Measurements from ENCODE around the gene FGD3.
"Not testable (repeated sequence)": the region's sequence is repeated elsewhere in the genome, so short reads cannot be mapped to it uniquely, and the experiment has no call there.

The FGD3 gene, protein sequence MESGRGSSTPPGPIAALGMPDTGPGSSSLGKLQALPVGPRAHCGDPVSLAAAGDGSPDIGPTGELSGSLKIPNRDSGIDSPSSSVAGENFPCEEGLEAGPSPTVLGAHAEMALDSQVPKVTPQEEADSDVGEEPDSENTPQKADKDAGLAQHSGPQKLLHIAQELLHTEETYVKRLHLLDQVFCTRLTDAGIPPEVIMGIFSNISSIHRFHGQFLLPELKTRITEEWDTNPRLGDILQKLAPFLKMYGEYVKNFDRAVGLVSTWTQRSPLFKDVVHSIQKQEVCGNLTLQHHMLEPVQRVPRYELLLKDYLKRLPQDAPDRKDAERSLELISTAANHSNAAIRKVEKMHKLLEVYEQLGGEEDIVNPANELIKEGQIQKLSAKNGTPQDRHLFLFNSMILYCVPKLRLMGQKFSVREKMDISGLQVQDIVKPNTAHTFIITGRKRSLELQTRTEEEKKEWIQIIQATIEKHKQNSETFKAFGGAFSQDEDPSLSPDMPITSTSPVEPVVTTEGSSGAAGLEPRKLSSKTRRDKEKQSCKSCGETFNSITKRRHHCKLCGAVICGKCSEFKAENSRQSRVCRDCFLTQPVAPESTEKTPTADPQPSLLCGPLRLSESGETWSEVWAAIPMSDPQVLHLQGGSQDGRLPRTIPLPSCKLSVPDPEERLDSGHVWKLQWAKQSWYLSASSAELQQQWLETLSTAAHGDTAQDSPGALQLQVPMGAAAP

DNA sequence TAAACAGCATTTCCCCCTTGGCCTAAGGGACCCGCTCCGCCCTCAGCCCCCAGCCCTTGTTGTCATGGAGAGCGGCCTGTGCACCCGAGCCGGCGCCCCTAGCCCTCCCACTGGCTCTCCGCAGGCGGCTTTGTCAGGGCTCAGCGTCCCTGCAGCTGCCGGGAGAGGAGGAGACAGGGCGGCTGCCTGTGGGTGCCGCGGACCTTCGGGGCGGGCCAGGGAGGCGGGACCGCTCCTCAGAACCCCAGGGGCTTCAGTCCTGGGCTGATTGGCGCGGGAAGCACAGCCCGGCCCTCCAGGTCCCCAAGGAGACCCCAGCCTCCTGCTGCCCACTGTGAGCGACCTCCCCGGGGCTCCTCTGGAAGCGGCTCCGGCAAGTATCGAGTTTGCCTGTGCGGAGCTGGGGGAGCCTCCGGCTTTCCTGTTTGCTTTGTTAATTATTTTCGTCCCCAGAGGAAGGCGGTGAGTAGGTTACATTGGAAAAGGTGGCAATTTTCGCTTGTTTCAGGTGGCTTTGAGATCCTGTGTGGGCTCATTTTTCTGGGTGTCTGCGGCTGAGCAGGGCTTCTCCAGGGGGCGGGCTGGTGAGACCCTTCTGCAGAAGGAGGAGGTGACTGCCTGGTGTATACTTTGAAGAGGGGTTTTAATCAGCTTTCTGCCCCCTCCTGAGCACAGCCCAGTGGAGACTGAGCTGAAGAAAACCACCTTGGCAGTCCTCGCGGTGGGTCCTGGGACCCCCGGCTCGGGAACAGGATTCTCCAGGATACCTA, at the start of gene FGD3:
FGD3 (plus strand) TSS at position 256 of the 770 bp plus-strand sequence. CDS start 28,734 bp downstream, outside the sequence.
- peak; percentile 72 for DNase-seq
- peak within 1 kb of the TSS; percentile 71 for H3K27ac Mint-ChIP-seq
- H3K9me3 Mint-ChIP-seq, result no peaks in the 10 kb centered on the region
- no peaks in the 10 kb centered on the region for H3K36me3 Mint-ChIP-seq (ENCODE audit: low read depth)
- H3K4me1 Mint-ChIP-seq (ENCODE audit: low read depth), result peaks cover 56% of the 10 kb centered on the region
- H3K4me3 Mint-ChIP-seq, result peak within 1 kb of the TSS; percentile 86
- no peaks in the 10 kb centered on the region for H3K27me3 Mint-ChIP-seq

DNA sequence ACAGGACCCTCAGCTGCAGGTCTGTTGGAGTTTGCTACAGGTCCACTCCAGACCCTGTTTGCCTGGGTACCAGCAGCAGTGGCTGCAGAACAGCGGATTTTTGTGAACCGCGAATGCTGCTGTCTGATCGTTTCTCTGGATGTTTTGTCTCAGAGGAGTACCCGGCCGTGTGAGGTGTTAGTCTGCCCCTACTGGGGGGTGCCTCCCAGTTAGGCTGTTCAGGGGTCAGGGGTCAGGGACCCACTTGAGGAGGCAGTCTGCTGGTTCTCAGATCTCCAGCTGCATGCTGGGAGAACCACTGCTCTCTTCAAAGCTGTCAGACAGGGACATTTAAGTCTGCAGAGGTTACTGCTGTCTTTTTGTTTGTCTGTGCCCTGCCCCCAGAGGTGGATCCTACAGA, 42.2 kb upstream of the FGD3 start:
- not testable (repeated sequence) for H3K4me1 Mint-ChIP-seq (ENCODE audit: low read depth); H3K27ac Mint-ChIP-seq; DNase-seq; H3K36me3 Mint-ChIP-seq (ENCODE audit: low read depth); H3K9me3 Mint-ChIP-seq; H3K27me3 Mint-ChIP-seq; H3K4me3 Mint-ChIP-seq

DNA sequence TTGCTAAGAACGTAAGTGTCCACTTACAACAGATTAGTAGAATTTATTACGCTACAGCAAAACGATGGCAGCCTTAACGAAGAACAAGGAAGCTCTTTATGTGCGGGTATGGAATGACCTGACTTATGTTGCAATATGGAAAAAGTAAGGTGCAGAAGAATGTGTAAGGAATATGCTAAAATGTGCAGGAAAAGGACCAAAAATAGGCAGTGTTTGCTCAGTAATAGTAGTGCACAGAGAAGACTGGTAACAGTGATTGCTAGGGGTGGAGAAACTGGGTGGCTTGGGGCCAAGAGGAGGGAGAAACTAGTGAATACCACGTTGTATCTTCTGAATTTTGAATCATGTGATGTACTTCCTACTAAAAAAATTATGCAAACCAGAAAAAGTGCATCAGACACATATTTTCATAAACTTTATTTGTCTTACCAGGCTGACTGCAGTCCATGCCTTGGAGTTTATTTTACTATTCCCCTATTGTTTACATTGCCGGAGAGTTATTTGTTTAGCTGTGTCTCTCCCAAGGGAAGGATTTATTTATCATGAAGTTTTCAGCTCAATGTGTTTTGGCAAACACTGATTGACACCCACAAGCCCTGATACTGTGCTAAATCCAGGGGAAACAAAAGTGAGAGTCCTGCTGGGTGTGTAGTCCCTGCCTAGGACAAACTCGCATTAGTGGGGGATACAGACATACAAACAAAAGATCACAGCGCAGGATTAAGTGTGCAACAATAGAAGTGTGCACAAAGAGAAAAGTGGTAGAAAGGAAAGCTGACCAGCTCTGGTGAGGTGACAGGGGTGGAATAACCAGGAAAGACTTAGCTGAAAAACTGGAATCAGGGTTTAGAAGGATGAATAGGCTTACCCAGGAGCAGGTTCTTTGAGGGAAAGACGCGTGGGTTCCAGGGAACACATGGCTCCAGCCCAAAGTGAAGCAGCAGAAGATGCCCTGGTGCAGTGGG, 35.5 kb upstream of the FGD3 start:
- Mint-ChIP-seq H3K4me1 (ENCODE audit: low read depth) (peaks cover 3% of the 10 kb centered on the region), H3K27me3 (no peaks in the 10 kb centered on the region), H3K27ac (no peak overlapping the region), H3K36me3 (ENCODE audit: low read depth) (no peaks in the 10 kb centered on the region), H3K4me3 (no peak overlapping the region), H3K9me3 (no peaks in the 10 kb centered on the region)
- no peak for DNase-seq

DNA sequence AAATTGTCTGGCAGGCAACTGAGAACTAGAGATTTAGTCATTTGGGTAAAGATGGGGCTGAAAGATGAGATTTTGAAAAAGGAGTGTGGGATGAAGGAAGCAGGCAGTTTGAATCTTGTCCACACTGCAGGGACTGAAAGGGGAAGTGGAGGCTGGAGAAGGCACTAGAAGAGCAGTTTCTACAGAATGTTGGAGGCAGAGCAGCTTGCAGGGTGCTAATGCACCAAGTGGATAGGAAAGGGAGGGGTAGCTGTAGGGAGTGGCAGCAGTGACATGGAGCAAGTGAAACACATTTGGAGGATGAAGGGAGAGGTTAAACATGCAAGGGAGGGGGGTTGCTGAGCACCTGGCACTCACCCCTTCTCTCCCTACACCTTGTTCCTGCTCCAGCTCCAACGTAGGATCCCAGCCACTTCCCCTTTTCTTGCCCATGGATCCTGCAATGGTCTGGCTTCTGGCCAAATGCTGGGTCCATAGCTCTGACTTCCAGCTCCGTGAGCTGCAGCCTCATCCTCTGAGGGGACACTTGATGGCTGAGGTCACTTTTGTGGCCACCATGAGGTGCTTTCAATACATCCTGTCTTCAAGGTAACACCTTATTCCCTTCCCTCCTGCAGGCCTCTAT, 30.0 kb upstream of the FGD3 start:
- Mint-ChIP-seq H3K27me3 (no peaks in the 10 kb centered on the region), H3K36me3 (ENCODE audit: low read depth) (no peaks in the 10 kb centered on the region), H3K9me3 (no peaks in the 10 kb centered on the region), H3K4me3 (no peak overlapping the region), H3K27ac (no peak overlapping the region), H3K4me1 (ENCODE audit: low read depth) (peaks cover 15% of the 10 kb centered on the region)
- DNase-seq, result no peak

DNA sequence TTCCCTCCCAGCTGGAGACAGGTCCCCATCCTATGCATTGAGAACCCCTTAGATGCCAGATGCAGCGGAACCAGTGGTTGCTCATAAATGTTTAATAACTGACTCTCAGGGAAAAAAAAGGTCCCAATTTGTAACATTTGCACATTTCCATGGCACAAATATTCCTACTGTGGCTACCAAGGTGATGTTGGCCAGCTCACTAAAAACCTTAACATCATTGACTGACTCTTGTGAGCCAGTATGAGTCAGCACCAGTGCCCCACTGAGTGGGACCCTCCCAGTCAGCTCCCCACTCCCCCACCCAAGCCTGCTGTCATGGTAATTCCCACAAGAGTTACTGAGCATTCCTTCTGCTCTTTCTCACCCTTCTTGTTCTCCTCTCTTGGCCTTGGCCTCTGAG, 26.9 kb upstream of the FGD3 start:
- DNase-seq, result no peak
- Mint-ChIP-seq H3K27ac (no peak overlapping the region), H3K4me1 (ENCODE audit: low read depth) (peaks cover 15% of the 10 kb centered on the region), H3K27me3 (no peaks in the 10 kb centered on the region), H3K4me3 (no peak overlapping the region), H3K9me3 (no peaks in the 10 kb centered on the region), H3K36me3 (ENCODE audit: low read depth) (no peaks in the 10 kb centered on the region)

DNA sequence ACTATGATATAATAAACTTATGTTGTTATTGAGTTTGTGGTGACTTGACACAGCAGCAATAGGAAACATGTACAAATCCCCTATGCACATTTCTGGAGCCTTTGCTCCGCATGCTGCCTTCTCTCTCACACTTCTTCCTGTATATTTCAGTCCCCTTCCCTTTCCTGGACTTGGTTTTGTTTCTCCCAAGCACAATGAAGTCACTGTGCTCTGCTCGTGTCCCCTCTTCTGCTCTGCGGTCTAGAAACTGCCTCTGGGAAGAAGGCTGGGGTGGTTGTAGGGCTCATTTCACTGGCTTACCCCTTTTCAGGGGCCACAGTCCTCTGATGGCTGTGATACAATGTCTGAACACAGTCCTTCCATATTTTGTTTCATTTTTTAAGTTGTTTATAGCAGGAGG, 15.7 kb upstream of the FGD3 start:
- no peak overlapping the region for H3K4me3 Mint-ChIP-seq
- H3K36me3 Mint-ChIP-seq (ENCODE audit: low read depth), result no peaks in the 10 kb centered on the region
- H3K4me1 Mint-ChIP-seq (ENCODE audit: low read depth), result no peaks in the 10 kb centered on the region
- H3K9me3 Mint-ChIP-seq, result no peaks in the 10 kb centered on the region
- H3K27me3 Mint-ChIP-seq, result no peaks in the 10 kb centered on the region
- DNase-seq, result no peak
- H3K27ac Mint-ChIP-seq, result no peak overlapping the region

DNA sequence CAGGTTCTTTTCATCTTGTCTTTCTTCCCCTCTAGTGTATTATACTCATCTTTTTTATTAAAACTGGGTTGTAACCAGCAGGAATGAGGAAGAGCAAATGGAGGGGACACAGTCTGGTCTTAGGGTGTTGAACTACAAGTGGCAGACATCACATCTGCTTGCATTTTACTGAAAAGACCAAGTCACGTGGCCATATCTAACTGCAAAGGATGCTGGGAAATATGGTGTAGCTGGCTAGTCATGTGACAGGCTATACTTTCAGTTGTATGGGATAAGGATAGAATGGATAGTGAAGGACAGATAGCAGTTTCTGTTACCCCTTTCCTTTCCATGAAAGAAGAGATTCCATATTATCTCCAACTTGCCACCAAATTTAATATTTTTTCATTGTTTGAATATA, 13.0 kb upstream of the FGD3 start:
- no peaks in the 10 kb centered on the region for H3K36me3 Mint-ChIP-seq (ENCODE audit: low read depth)
- no peaks in the 10 kb centered on the region for H3K27me3 Mint-ChIP-seq
- no peak for DNase-seq
- H3K4me3 Mint-ChIP-seq, result no peak overlapping the region
- H3K9me3 Mint-ChIP-seq, result no peaks in the 10 kb centered on the region
- H3K4me1 Mint-ChIP-seq (ENCODE audit: low read depth), result no peaks in the 10 kb centered on the region
- no peak overlapping the region for H3K27ac Mint-ChIP-seq

DNA sequence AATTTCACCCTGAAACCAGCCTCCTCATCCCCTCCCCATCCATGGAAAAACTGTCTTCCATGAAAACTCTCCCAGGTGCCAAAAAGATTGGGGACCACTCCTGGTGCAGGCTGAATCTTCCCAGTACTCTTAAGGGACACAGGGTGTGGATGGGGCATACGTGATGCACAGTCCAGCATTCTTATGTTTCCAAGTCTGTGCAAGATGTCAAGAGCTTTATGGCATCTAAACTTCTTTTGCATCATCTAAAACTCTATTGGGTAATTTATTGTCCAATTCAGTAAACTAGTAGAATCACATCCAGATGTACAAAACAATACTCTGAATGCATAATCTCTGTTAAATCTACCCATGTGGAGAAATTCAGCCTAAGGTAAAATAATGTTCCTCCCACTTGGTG, 9.3 kb upstream of the FGD3 start:
- no peaks in the 10 kb centered on the region for H3K9me3 Mint-ChIP-seq
- peaks cover 2% of the 10 kb centered on the region for H3K4me1 Mint-ChIP-seq (ENCODE audit: low read depth)
- no peak overlapping the region for H3K27ac Mint-ChIP-seq
- H3K4me3 Mint-ChIP-seq, result no peak overlapping the region
- H3K36me3 Mint-ChIP-seq (ENCODE audit: low read depth), result no peaks in the 10 kb centered on the region
- H3K27me3 Mint-ChIP-seq, result no peaks in the 10 kb centered on the region
- no peak for DNase-seq

DNA sequence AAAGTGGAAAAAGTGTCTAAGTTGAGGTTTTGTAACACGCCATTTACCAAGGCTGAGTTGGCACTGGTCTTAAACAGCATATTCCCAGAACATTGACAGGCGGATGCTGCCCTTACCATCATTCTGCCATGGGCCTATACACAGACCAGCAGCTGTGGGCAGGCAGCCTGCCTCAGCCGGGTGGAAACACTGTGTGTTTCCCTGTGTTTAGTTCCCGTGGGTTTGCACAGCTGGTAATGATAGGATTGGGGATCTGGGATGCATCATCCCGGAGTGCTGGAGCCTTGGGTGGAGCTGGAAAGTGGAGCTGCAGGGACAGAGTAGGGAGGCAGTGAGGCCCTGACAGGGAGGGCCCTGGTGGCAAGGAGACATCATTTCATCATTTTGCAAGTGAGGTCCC, 5.5 kb upstream of the FGD3 start:
- DNase-seq, result no peak
- Mint-ChIP-seq H3K9me3 (no peaks in the 10 kb centered on the region), H3K4me1 (ENCODE audit: low read depth) (peaks cover 11% of the 10 kb centered on the region), H3K27ac (no peak overlapping the region), H3K36me3 (ENCODE audit: low read depth) (no peaks in the 10 kb centered on the region), H3K27me3 (no peaks in the 10 kb centered on the region), H3K4me3 (no peak overlapping the region)

DNA sequence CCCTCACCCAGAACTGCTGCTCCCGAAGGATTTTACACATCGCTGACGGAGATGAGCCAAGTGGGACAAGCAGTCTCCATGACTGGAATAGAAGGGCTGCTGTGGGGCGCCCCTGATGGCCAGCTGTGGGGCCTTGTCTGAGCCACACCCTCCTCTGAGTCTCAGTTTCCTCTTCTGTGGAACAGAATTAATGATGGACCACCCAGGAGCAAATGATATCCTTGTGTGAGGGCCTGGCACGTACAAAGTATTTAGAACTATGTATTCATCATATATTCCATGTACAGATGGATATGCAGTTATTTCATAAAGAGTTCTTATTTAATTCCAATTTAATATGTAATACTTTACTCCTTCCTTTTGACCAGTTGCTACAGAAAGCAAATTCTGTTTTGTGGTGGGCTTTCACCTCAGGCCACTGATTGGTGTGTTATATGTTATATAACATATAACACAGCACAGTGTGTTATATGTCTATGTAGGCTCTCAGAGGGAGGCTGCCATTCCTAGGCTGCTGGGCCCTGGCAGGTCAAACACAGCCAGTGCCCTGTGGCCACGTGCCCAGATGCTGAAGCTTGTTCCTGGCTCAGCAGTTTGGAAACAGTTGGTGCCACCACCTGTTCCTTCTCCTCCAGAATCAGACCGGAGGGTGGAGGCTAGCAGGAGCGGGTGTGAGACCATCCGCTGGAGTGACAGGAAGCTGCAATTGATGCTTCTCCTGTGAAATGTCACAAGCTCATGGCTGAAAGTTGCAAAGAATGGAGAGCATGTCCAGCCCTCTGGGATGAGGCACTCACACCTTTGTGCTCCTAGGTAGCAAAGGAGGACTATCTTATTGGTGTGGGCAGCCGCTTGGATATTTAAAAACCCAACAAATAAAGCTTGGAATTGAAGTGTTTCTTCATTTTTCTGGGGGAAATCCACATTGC, 4.4 kb upstream of the FGD3 start:
- H3K27me3 Mint-ChIP-seq, result no peaks in the 10 kb centered on the region
- H3K4me1 Mint-ChIP-seq (ENCODE audit: low read depth), result peaks cover 19% of the 10 kb centered on the region
- H3K9me3 Mint-ChIP-seq, result no peaks in the 10 kb centered on the region
- no peaks in the 10 kb centered on the region for H3K36me3 Mint-ChIP-seq (ENCODE audit: low read depth)
- no peak overlapping the region for H3K27ac Mint-ChIP-seq
- DNase-seq, result no peak
- no peak overlapping the region for H3K4me3 Mint-ChIP-seq

DNA sequence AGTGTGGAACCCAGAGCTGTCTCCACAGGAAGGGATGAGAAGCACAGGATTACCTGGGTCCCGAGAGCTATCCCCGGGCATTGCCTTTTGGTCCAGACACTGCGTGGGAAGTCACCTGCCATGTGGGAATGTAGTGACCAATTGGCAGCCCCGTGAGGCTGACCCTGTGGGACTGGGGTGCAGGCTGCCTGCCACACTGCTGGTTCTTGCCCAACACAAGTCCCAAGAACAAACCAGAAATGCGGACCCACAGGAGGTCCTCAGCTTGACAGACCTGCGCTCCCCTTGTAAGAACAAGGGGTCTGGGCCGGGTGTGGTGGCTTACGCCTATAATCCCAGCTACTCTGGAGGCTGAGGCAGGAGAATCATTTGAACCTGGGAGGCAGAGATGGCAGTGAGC, 2.4 kb upstream of the FGD3 start:
- Mint-ChIP-seq H3K9me3 (no peaks in the 10 kb centered on the region), H3K36me3 (ENCODE audit: low read depth) (no peaks in the 10 kb centered on the region), H3K4me3 (no peak overlapping the region)

DNA sequence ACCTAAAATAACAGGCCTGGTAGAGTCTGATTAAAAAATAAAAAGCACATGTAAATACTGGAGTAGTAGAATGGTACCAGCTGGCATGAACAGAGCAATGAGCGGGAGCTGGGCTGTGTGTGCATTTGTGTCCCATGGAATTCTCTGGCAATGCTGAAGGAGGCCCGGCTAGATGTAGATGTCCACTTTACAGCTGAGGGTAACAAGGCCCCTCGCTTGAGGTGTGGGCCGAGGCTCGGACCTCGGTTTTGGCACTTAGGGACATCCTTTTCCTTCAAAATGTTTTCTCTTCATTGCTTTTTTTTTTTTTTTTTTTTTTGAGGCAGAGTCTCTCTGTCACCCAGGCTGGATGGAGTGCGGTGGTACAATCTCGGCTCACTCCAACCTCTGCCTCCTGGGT, 1.5 kb upstream of the FGD3 start:
- H3K4me1 Mint-ChIP-seq (ENCODE audit: low read depth), result peaks cover 46% of the 10 kb centered on the region
- H3K4me3 Mint-ChIP-seq, result no peak overlapping the region
- DNase-seq, result no peak
- no peaks in the 10 kb centered on the region for H3K9me3 Mint-ChIP-seq
- no peak overlapping the region for H3K27ac Mint-ChIP-seq
- H3K36me3 Mint-ChIP-seq (ENCODE audit: low read depth), result no peaks in the 10 kb centered on the region
- H3K27me3 Mint-ChIP-seq, result no peaks in the 10 kb centered on the region

More for the DNA sequence above, 2.4 kb upstream of the FGD3 start:
- H3K4me1 Mint-ChIP-seq (ENCODE audit: low read depth), result peaks cover 38% of the 10 kb centered on the region
- no peak overlapping the region for H3K27ac Mint-ChIP-seq
- no peaks in the 10 kb centered on the region for H3K27me3 Mint-ChIP-seq
- no peak for DNase-seq

DNA sequence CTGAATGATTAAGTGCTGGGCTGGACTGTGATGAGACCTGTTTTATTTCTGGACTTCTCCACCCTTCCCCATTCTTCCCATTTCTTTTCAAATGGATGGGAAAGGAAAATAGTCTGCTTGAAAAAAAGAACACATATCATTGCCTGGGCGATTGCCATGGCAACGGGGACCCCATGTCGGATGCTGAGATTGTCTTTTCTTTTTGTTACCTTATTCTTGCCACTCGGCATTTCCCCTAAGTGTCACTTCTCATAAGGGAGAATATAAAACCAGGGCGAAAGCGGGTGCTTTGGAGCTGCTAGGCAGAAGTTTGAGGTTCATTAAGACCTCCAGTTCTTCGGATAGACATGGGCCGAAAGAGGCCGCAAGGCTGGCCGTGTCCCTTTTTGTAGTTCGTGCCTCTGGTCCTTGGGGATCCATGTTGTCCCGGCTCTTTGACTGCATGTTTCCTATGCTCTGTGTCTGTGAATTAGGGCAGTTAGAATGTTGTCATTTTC, 763 bp downstream of the FGD3 start:
- H3K27me3 Mint-ChIP-seq, result no peaks in the 10 kb centered on the region
- peaks cover 60% of the 10 kb centered on the region for H3K4me1 Mint-ChIP-seq (ENCODE audit: low read depth)
- peak overlapping the region; percentile 86 for H3K4me3 Mint-ChIP-seq
- no peaks in the 10 kb centered on the region for H3K36me3 Mint-ChIP-seq (ENCODE audit: low read depth)
- DNase-seq, result no peak
- peak overlapping the region; percentile 71 for H3K27ac Mint-ChIP-seq
- H3K9me3 Mint-ChIP-seq, result no peaks in the 10 kb centered on the region
